Keratinocyte (primary cell): ENCODE results near the gene PLEKHF1.

Source experiments
- CTCF ChIP-seq, 3 experiments: IDR thresholded peaks in 1 of 3; conservative IDR thresholded peaks in 1 of 3; optimal IDR thresholded peaks in 1 of 3; 2 replicates in 2 of 3; 3 replicates in 1 of 3; pipeline versions ENCODE3 to v1.5.1; 2011; ENCODE audit warnings: low read length in 3 of 3, mild to moderate bottlenecking in 3 of 3, moderate library complexity in 2 of 3, control low read depth in 1 of 3, inconsistent platforms in 1 of 3; ENCODE audit not compliant: insufficient read depth in 2 of 3; ENCODE audit errors: extremely low read depth in 1 of 3
- EZH2 ChIP-seq: IDR thresholded peaks from one replicate; pipeline ENCODE4 v1.6.1; 2012; ENCODE audit warnings: inconsistent platforms, mild to moderate bottlenecking, low read length, moderate library complexity

- TF ChIP-seq CTCF (optimal IDR thresholded peaks at IDR 0.05 in 1 of 3, IDR thresholded peaks at IDR 0.05 in 1 of 3, conservative IDR thresholded peaks at IDR 0.05 in 1 of 3; ENCODE audit: extremely low read depth in 1 of 3, insufficient read depth in 2 of 3, low read length in 3 of 3), result no peak
- TF ChIP-seq EZH2, result no peak
These were observed 1.5 kb downstream of the PLEKHF1 start for GRCh38 chr19:29666578-29667386.
